Measurements from ENCODE around the gene EXOC3.
A peak's percentile ranks its signal among the peaks of the same experiment; 100 is the strongest.

The EXOC3 gene

DNA sequence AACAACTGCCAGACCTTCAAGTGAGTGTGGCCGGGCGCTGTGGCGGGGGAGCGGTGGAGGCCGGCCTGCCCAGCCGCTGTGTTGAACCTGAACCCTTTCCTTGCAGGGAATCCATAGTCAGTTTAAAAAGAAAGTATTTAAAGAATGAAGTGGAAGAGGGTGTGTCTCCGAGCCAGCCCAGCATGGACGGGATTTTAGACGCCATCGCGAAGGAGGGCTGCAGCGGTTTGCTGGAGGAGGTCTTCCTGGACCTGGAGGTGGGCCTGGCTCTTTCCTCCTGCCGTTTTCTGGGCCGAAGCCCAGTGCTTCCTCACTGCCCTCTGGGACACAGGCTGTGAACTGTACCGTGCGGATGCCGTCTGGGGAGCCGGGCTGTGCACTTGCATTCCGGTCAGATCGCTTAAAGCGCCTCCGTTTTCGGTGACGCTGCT, 19.1 kb downstream of the EXOC3 start:
- peaks cover 31% of the 10 kb centered on the region for H3K36me3 ChIP-seq (ENCODE audit: control insufficient read depth, insufficient read depth, low read length)
- no peak overlapping the region for H3K27ac ChIP-seq (ENCODE audit: low read depth, low read length)
- no peaks in the 10 kb centered on the region for H3K27me3 ChIP-seq (ENCODE audit: control insufficient read depth, insufficient read depth, low read length)
- H3K4me1 ChIP-seq (ENCODE audit: control insufficient read depth, insufficient read depth, low read length): no peaks in the 10 kb centered on the region
- no peak overlapping the region for H3K9ac ChIP-seq (ENCODE audit: low read length)
- no peak overlapping the region for H3K4me3 ChIP-seq (ENCODE audit: low read length)

DNA sequence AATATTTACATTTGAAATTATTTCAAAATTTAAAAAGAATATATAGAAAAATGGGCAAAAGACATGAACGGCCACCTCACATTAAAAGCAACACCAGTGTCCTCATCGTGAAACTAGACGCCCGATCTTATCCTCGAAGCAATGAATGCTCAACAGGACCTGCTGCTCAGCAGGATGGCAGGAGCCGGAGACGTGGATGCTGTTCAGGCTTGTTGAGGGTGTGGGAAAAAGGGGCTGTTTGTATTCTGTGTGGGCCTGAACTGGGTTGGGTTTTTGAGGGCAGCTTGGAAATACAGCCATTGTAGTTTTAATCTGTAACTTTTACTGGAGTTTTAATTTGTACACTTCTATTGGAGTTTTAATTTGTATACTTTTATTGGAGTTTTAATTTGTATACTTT, 20.3 kb downstream of the EXOC3 start:
- no peak overlapping the region for H3K4me3 ChIP-seq (ENCODE audit: low read length)
- peaks cover 28% of the 10 kb centered on the region for H3K36me3 ChIP-seq (ENCODE audit: control insufficient read depth, insufficient read depth, low read length)
- no peaks in the 10 kb centered on the region for H3K27me3 ChIP-seq (ENCODE audit: control insufficient read depth, insufficient read depth, low read length)
- no peaks in the 10 kb centered on the region for H3K4me1 ChIP-seq (ENCODE audit: control insufficient read depth, insufficient read depth, low read length)
- H3K27ac ChIP-seq (ENCODE audit: low read depth, low read length): no peak overlapping the region
- H3K9ac ChIP-seq (ENCODE audit: low read length): no peak overlapping the region

DNA sequence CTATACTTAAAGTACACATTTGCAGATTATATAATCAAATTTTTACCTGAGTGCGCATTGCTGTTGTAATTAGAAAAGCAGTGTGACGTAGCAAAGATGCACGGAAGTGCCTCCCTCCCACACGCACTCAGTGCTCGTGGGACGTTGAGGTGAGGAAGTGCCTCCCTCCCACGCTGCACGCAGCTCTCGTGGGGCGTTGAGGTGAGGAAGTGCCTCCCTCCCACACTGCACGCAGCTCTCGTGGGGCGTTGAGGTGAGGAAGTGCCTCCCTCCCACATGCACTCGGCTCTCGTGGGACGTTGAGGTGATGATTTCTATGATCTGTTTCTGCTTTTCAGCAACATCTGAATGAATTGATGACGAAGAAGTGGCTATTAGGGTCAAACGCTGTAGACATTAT, 21.0 kb downstream of the EXOC3 start:
- Histone ChIP-seq H3K36me3 (ENCODE audit: control insufficient read depth, insufficient read depth, low read length) (peaks cover 28% of the 10 kb centered on the region), H3K27me3 (ENCODE audit: control insufficient read depth, insufficient read depth, low read length) (no peaks in the 10 kb centered on the region), H3K4me3 (ENCODE audit: low read length) (no peak overlapping the region), H3K27ac (ENCODE audit: low read depth, low read length) (no peak overlapping the region), H3K9ac (ENCODE audit: low read length) (no peak overlapping the region), H3K4me1 (ENCODE audit: control insufficient read depth, insufficient read depth, low read length) (no peaks in the 10 kb centered on the region)

DNA sequence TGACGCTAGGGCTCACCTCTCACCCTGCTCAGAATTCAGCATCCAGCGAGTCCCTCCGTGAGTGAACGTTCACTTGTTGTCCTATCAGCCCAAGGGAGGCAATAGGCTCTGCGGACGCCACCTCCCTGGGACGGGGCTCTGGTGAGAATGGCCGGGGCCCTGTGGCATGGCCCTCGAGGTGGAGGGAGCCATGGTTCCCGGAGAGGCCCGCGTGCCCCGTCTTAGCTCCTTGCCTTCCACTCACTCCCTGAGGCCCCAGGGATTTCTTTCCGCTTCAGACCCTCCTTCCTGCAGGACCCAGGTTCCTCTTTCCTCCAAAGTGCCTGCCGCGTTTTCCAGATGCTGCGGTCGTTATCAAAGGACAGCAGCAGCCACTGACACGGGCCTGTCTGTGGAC, 21.5 kb downstream of the EXOC3 start:
- Histone ChIP-seq H3K36me3 (ENCODE audit: control insufficient read depth, insufficient read depth, low read length) (peaks cover 28% of the 10 kb centered on the region), H3K4me3 (ENCODE audit: low read length) (no peak overlapping the region), H3K27ac (ENCODE audit: low read depth, low read length) (no peak overlapping the region), H3K9ac (ENCODE audit: low read length) (no peak overlapping the region), H3K27me3 (ENCODE audit: control insufficient read depth, insufficient read depth, low read length) (no peaks in the 10 kb centered on the region), H3K4me1 (ENCODE audit: control insufficient read depth, insufficient read depth, low read length) (no peaks in the 10 kb centered on the region)

GRCh38 chr5:464843-465590, 22.0 kb downstream of the EXOC3 start:
- Histone ChIP-seq H3K27ac (ENCODE audit: low read depth, low read length) (no peak overlapping the region), H3K9ac (ENCODE audit: low read length) (no peak overlapping the region), H3K4me1 (ENCODE audit: control insufficient read depth, insufficient read depth, low read length) (no peaks in the 10 kb centered on the region), H3K27me3 (ENCODE audit: control insufficient read depth, insufficient read depth, low read length) (no peaks in the 10 kb centered on the region), H3K36me3 (ENCODE audit: control insufficient read depth, insufficient read depth, low read length) (peaks cover 23% of the 10 kb centered on the region), H3K4me3 (ENCODE audit: low read length) (no peak overlapping the region)

DNA sequence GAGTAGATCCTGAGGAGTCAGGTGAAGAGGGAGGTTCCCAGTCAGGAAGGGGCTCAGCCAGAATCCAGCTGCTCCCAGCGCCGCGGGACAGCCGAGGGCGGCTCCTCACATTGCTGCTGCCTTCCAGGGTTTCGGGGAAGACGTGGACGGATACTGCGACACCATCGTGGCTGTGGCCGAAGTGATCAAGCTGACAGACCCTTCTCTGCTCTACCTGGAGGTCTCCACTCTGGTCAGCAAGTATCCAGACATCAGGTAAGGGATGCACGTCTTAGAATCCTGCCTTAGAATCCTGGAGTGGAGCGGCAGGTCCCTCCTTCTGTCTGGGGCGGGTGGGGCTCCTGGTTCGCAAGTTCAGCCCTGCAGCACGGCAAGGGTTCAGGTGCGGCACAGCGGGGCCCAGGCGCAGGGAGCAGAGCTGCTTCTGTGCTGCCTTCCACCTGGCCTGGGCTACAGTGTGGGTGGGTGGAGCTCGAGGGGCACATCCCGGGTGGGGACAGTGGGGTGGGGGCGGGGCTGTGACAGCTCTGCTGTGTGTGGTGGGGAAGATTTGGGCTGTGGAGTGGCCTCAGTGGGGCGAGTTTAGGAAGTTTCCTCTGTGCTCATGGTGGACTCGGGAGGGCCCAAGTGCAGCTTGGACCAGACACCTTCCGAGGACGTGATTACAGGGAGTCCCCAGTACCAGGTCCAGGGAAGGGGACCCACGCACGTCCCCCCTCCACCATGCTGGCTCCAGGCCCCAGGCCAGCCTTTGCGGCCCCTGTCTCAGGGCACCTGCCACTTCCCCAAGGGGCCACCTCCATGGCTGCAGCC, 22.8 kb downstream of the EXOC3 start:
- H3K36me3 ChIP-seq (ENCODE audit: control insufficient read depth, insufficient read depth, low read length): peaks cover 15% of the 10 kb centered on the region

DNA sequence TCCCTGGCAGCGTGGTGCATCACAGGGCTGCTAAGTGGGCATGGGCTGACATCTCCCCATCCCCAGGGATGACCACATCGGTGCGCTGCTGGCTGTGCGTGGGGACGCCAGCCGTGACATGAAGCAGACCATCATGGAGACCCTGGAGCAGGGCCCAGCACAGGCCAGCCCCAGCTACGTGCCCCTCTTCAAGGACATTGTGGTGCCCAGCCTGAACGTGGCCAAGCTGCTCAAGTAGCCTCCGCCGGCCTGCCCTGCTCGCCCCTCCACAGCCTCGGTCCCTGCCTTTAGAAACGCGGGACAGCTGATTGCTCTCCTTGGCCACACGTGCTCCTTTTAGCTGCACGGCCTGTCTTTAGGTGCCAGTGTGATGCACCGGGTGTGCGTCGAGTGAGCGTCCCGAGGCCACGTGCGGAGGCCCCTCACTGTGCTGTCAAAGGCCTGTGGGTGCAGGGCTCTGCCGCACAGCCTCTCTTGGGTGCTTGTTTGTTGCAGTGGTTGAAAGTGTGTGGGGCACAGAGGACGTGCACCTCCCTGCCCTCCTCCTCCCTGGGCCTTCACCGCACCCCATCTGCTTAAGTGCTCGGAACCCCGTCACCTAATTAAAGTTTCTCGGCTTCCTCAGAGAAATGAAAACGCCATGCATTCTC, 23.8 kb downstream of the EXOC3 start:
- Histone ChIP-seq H3K27me3 (ENCODE audit: control insufficient read depth, insufficient read depth, low read length) (no peaks in the 10 kb centered on the region), H3K4me1 (ENCODE audit: control insufficient read depth, insufficient read depth, low read length) (peaks cover under 1% of the 10 kb centered on the region), H3K36me3 (ENCODE audit: control insufficient read depth, insufficient read depth, low read length) (peaks cover 15% of the 10 kb centered on the region), H3K27ac (ENCODE audit: low read depth, low read length) (no peak overlapping the region), H3K4me3 (ENCODE audit: low read length) (no peak overlapping the region), H3K9ac (ENCODE audit: low read length) (no peak overlapping the region)

More for the DNA sequence above, 22.8 kb downstream of the EXOC3 start:
- no peak overlapping the region for H3K9ac ChIP-seq (ENCODE audit: low read length)
- H3K4me1 ChIP-seq (ENCODE audit: control insufficient read depth, insufficient read depth, low read length): no peaks in the 10 kb centered on the region
- H3K4me3 ChIP-seq (ENCODE audit: low read length): no peak overlapping the region
- H3K27me3 ChIP-seq (ENCODE audit: control insufficient read depth, insufficient read depth, low read length): no peaks in the 10 kb centered on the region
- no peak overlapping the region for H3K27ac ChIP-seq (ENCODE audit: low read depth, low read length)

- H3K27ac ChIP-seq (ENCODE audit: low read depth, low read length): no peak overlapping the region
- H3K36me3 ChIP-seq (ENCODE audit: control insufficient read depth, insufficient read depth, low read length): peaks cover 9% of the 10 kb centered on the region
- H3K27me3 ChIP-seq (ENCODE audit: control insufficient read depth, insufficient read depth, low read length): no peaks in the 10 kb centered on the region
- H3K9ac ChIP-seq (ENCODE audit: low read length): no peak overlapping the region
- peaks cover 3% of the 10 kb centered on the region for H3K4me1 ChIP-seq (ENCODE audit: control insufficient read depth, insufficient read depth, low read length)
- no peak overlapping the region for H3K4me3 ChIP-seq (ENCODE audit: low read length)
Measured at GRCh38 chr5:468401-468800, 25.4 kb downstream of the EXOC3 start.

DNA sequence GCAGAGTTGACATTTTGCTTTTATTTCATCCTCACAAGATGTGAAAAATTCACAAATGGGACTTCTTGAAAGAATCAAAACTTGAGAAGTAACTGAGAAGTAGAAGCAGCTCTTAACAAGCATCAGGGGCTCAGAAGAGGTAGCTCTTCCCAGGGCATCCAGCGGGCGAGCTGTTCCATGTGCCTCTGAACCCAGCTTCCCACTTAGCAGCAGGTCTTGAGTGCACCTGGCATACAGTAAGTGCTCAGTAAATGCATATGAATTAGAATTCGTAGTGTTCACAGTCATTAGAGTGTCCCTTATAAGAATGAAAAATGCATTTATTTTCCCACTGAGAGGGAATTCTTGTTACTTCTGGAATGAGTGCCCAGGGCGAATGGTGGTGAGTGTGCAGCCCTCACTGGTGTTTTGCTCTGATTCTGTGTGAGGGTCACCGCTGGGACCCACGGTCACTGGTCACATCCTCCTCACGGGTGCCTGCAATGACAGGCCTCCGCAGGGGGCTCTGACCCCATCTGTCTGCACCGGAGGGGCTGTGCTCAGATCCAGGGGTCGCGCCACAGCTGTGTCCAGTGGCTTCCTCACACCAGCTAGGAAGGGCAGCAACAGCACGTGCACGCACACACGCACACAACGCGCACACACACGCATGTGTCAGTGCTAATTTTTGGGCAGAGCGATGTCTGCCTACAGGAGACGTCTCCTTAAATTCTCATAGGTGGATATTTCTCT, 26.9 kb downstream of the EXOC3 start:
- Histone ChIP-seq H3K36me3 (ENCODE audit: control insufficient read depth, insufficient read depth, low read length) (peaks cover 6% of the 10 kb centered on the region), H3K27me3 (ENCODE audit: control insufficient read depth, insufficient read depth, low read length) (peaks cover 2% of the 10 kb centered on the region), H3K27ac (ENCODE audit: low read depth, low read length) (no peak overlapping the region), H3K4me1 (ENCODE audit: control insufficient read depth, insufficient read depth, low read length) (peaks cover 5% of the 10 kb centered on the region), H3K9ac (ENCODE audit: low read length) (no peak overlapping the region), H3K4me3 (ENCODE audit: low read length) (no peak overlapping the region)

DNA sequence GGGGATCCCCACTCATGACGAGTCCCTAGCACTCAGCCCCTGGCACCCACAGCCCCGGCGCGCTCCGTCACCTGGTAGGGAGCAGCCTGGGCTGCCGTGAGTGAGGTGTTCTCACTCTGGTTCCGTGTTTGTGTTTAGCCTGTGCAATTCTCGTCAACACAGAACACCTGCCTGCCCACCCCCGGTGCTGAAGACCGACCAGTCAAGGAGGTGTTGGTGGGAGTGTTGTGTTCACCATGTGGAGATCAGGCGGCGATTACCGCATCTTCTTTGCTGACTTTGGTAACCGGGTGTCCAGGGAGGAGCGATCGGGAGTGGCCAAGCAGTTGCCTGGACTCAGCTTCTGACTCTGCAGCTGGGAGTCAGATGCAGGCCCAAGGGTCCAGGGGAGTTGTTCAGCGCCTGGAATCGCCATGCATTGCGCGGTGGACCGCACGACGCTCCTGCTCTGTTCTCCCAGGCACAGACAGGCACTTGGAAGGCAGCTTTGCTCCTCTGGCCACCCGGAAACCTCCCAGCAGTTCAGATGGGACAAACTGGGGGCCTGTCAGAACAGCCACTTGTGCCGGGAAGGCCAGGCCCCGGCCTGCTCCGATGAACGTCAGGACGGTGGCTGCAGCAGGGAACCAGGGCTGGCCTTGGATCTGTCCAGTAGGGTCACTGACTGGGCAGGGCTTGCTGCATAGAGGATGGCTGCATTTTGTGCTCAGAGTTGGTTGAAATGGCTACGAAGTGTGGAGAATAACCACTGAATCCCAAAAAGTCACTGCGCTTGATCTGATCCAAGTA, 28.2 kb downstream of the EXOC3 start:
- Histone ChIP-seq H3K27ac (ENCODE audit: low read depth, low read length) (no peak overlapping the region), H3K4me1 (ENCODE audit: control insufficient read depth, insufficient read depth, low read length) (peaks cover 6% of the 10 kb centered on the region), H3K4me3 (ENCODE audit: low read length) (no peak overlapping the region), H3K36me3 (ENCODE audit: control insufficient read depth, insufficient read depth, low read length) (peaks cover 4% of the 10 kb centered on the region), H3K9ac (ENCODE audit: low read length) (no peak overlapping the region), H3K27me3 (ENCODE audit: control insufficient read depth, insufficient read depth, low read length) (peaks cover 10% of the 10 kb centered on the region)

- Histone ChIP-seq H3K4me1 (ENCODE audit: control insufficient read depth, insufficient read depth, low read length) (peaks cover 6% of the 10 kb centered on the region), H3K36me3 (ENCODE audit: control insufficient read depth, insufficient read depth, low read length) (peaks cover 3% of the 10 kb centered on the region), H3K27me3 (ENCODE audit: control insufficient read depth, insufficient read depth, low read length) (peaks cover 14% of the 10 kb centered on the region), H3K27ac (ENCODE audit: low read depth, low read length) (no peak overlapping the region), H3K9ac (ENCODE audit: low read length) (no peak overlapping the region), H3K4me3 (ENCODE audit: low read length) (peak overlapping the region; percentile 84)
Measured at GRCh38 chr5:471750-472058, 28.7 kb downstream of the EXOC3 start.

All from rectal smooth muscle tissue (tissue), 1 donor.